SK-N-SH treated with all-trans-retinoic acid at 6 μM for 48 hours (cell line): ENCODE data around the gene PNPLA6.
A peak's percentile ranks its signal among the peaks of the same experiment; 100 is the strongest.

Source experiments
- ATAC-seq: fragments of 200-7000 bp; cut with Tn5 transposase; 3 replicates; pipeline ENCODE4 v1.9.1; 2020; ENCODE audit warnings: mild to moderate bottlenecking, moderate library complexity
- ARNTL ChIP-seq: fragments of 450-650 bp; formaldehyde crosslinking; IDR thresholded peaks from 2 replicates; pipeline ENCODE4 v1.5.0; 2020; ENCODE audit warnings: low read depth, mild to moderate bottlenecking, moderate library complexity, borderline replicate concordance
- BACH2 ChIP-seq: fragments of 250-450 bp; sonication (Bioruptor Pico); IDR thresholded peaks from 2 replicates; pipeline ENCODE4 v1.9.0; 2021; ENCODE audit warnings: mild to moderate bottlenecking, borderline replicate concordance
- CREB5 ChIP-seq: fragments of 250-450 bp; sonication (Bioruptor Pico); IDR thresholded peaks from 2 replicates; pipeline ENCODE4 v1.5.1; 2020; ENCODE audit warnings: low read depth, mild to moderate bottlenecking, moderate library complexity
- CSDC2 ChIP-seq: fragments of 250-450 bp; sonication (Bioruptor Pico); IDR thresholded peaks from 2 replicates; pipeline ENCODE4 v1.5.0; 2020; ENCODE audit warnings: mild to moderate bottlenecking, moderate library complexity
- CSRNP3 ChIP-seq: fragments of 250-450 bp; sonication (Bioruptor Pico); IDR thresholded peaks from 2 replicates; pipeline ENCODE4 v1.5.1; 2021; ENCODE audit warnings: mild to moderate bottlenecking, moderate library complexity
- GLIS3 ChIP-seq: fragments of 250-450 bp; sonication (Bioruptor Pico); IDR thresholded peaks from 2 replicates; pipeline ENCODE4 v1.5.0; 2020; ENCODE audit warnings: mild to moderate bottlenecking, moderate library complexity
- ISL1 ChIP-seq: fragments of 250-450 bp; sonication (Bioruptor Pico); IDR thresholded peaks from 2 replicates; pipeline ENCODE4 v2.1.2; 2022; ENCODE audit warnings: mild to moderate bottlenecking, moderate library complexity
- OSR1 ChIP-seq: fragments of 250-450 bp; sonication (Bioruptor Pico); IDR thresholded peaks from 2 replicates; pipeline ENCODE4 v1.8.0; 2022; ENCODE audit warnings: moderate library complexity, mild to moderate bottlenecking, inconsistent platforms
- PATZ1 ChIP-seq: fragments of 250-450 bp; sonication (Bioruptor Pico); IDR thresholded peaks from 2 replicates; pipeline ENCODE4 v1.8.0; 2020; ENCODE audit warnings: mild to moderate bottlenecking, moderate library complexity, borderline replicate concordance
- PPARA ChIP-seq: fragments of 250-450 bp; sonication (Bioruptor Pico); IDR thresholded peaks from 2 replicates; pipeline ENCODE4 v1.5.0; 2020; ENCODE audit warnings: mild to moderate bottlenecking, borderline replicate concordance
- RARB ChIP-seq: fragments of 250-450 bp; sonication (Bioruptor Pico); IDR thresholded peaks from 2 replicates; pipeline ENCODE4 v1.8.0; 2021; ENCODE audit warnings: mild to moderate bottlenecking, moderate library complexity
- TCF4 ChIP-seq: fragments of 250-450 bp; sonication (Bioruptor Pico); IDR thresholded peaks from 2 replicates; pipeline ENCODE4 v1.8.0; 2021; ENCODE audit warnings: mild to moderate bottlenecking, moderate library complexity, borderline replicate concordance
- TOX ChIP-seq: fragments of 250-450 bp; sonication (Bioruptor Pico); IDR thresholded peaks from 2 replicates; pipeline ENCODE4 v1.8.0; 2021; ENCODE audit warnings: mild to moderate bottlenecking, moderate library complexity, borderline replicate concordance
- TSHZ2 ChIP-seq: fragments of 250-450 bp; sonication (Bioruptor Pico); IDR thresholded peaks from 2 replicates; pipeline ENCODE4 v1.5.0; 2020; ENCODE audit warnings: mild to moderate bottlenecking, moderate library complexity
- ZC3H10 ChIP-seq: fragments of 250-450 bp; sonication (Bioruptor Pico); IDR thresholded peaks from 2 replicates; pipeline ENCODE4 v1.5.1; 2021; ENCODE audit warnings: mild to moderate bottlenecking, moderate library complexity
- ZFP3 ChIP-seq: fragments of 250-450 bp; sonication (Bioruptor Pico); IDR thresholded peaks from 2 replicates; pipeline ENCODE4 v1.5.0; 2020; ENCODE audit warnings: mild to moderate bottlenecking, moderate library complexity
- ZFP30 ChIP-seq: fragments of 450-650 bp; formaldehyde crosslinking; IDR thresholded peaks from 2 replicates; pipeline ENCODE4 v1.5.0; 2022; ENCODE audit warnings: mild to moderate bottlenecking, moderate library complexity
- ZNF565 ChIP-seq: fragments of 450-650 bp; formaldehyde crosslinking; conservative IDR thresholded peaks from 2 replicates; pipeline ENCODE4 v1.5.0; 2020; ENCODE audit warnings: low read depth, mild to moderate bottlenecking, moderate library complexity
- ZNF8 ChIP-seq: fragments of 450-650 bp; formaldehyde crosslinking; IDR thresholded peaks from 2 replicates; pipeline ENCODE4 v1.5.0; 2020; ENCODE audit warnings: mild to moderate bottlenecking, moderate library complexity

PNPLA6 gene

GRCh38 chr19:7492558-7492957 lies 43.0 kb upstream of the PNPLA6 start:
- TF ChIP-seq RARB (CRISPR knock-in tag) = no peak
- no peak for TF ChIP-seq ISL1 (CRISPR knock-in tag)
- no peak for TF ChIP-seq TSHZ2 (CRISPR knock-in tag)
- no peak for TF ChIP-seq GLIS3 (CRISPR knock-in tag)
- TF ChIP-seq ZC3H10 (CRISPR knock-in tag) = no peak
- TF ChIP-seq PATZ1 (CRISPR knock-in tag) = no peak
- TF ChIP-seq ARNTL (CRISPR knock-in tag) = no peak
- TF ChIP-seq PPARA (CRISPR knock-in tag) = no peak
- no peak for TF ChIP-seq CSDC2 (CRISPR knock-in tag)
- no peak for TF ChIP-seq OSR1 (CRISPR knock-in tag)
- no peak for TF ChIP-seq TCF4 (CRISPR knock-in tag)
- TF ChIP-seq ZFP30 (CRISPR knock-in tag) = no peak
- no peak for TF ChIP-seq ZNF565 (CRISPR knock-in tag)
- TF ChIP-seq ZFP3 = no peak
- TF ChIP-seq TOX (CRISPR knock-in tag) = no peak
- TF ChIP-seq ZNF8 = no peak
- TF ChIP-seq BACH2 = no peak
- no peak for TF ChIP-seq CSRNP3 (CRISPR knock-in tag)
- no peak for ATAC-seq

- no peak for TF ChIP-seq ARNTL (CRISPR knock-in tag)
- no peak for TF ChIP-seq GLIS3 (CRISPR knock-in tag)
- peak; percentile 64; the same call in 1 of the 2 replicates for TF ChIP-seq TSHZ2 (CRISPR knock-in tag)
- no peak for TF ChIP-seq TOX (CRISPR knock-in tag)
- TF ChIP-seq ZFP3 = no peak
- TF ChIP-seq RARB (CRISPR knock-in tag) = no peak
- TF ChIP-seq BACH2 = peak; percentile 57; the same call in 1 of the 2 replicates
- no peak for TF ChIP-seq CREB5 (CRISPR knock-in tag)
- TF ChIP-seq TCF4 (CRISPR knock-in tag) = peak; percentile 57; the same call in 1 of the 2 replicates
- no peak for TF ChIP-seq CSRNP3 (CRISPR knock-in tag)
- no peak for TF ChIP-seq CSDC2 (CRISPR knock-in tag)
- TF ChIP-seq PATZ1 (CRISPR knock-in tag) = no peak
- peak; percentile 74 for ATAC-seq
Measured at GRCh38 chr19:7494416-7495098, 41.0 kb upstream of the PNPLA6 start.
